Activated naive CD8-positive, alpha-beta T cell treated with anti-CD3 and anti-CD28 coated beads, Interleukin-2, amount 50 U/mL, for 16 hours (primary cell): Measurements from ENCODE around the gene PHLDB1.
A peak's percentile ranks its signal among the peaks of the same experiment; 100 is the strongest.
"Not testable (repeated sequence)": the region's sequence is repeated elsewhere in the genome, so short reads cannot be mapped to it uniquely, and the experiment has no call there.

ENCODE experiments used
- DNase-seq: peaks from one replicate; pipeline ENCODE4 v3.0.0-alpha.2; 2020; ENCODE audit warnings: low read depth, low spot score

PHLDB1 gene

GRCh38 chr11:118658429-118659313, 51.3 kb downstream of the PHLDB1 start:
- DNase-seq = no peak

- peak; percentile 79 for DNase-seq
Observed at GRCh38 chr11:118659314-118659952, 52.0 kb downstream of the PHLDB1 start.

- no peak for DNase-seq
Observed at GRCh38 chr11:118659953-118660680, 52.7 kb downstream of the PHLDB1 start.

- DNase-seq = no peak
Observed at GRCh38 chr11:118660681-118661424, 53.4 kb downstream of the PHLDB1 start.

- no peak for DNase-seq
Observed at GRCh38 chr11:118661425-118662301, 54.2 kb downstream of the PHLDB1 start.

- no peak for DNase-seq
Observed at GRCh38 chr11:118662401-118663271, 55.2 kb downstream of the PHLDB1 start.

- no peak for DNase-seq
Observed at GRCh38 chr11:118663381-118663780, 56.0 kb downstream of the PHLDB1 start.

GRCh38 chr11:118663902-118664301, 56.5 kb downstream of the PHLDB1 start:
- no peak for DNase-seq

- DNase-seq = no peak
Observed at GRCh38 chr11:118666371-118666770, 59.0 kb downstream of the PHLDB1 start.

- no peak for DNase-seq
Observed at GRCh38 chr11:118670063-118670462, 62.6 kb downstream of the PHLDB1 start.

- DNase-seq = no peak
Observed at GRCh38 chr11:118671254-118671653, 63.8 kb downstream of the PHLDB1 start.

- no peak for DNase-seq
Observed at GRCh38 chr11:118672846-118673245, 65.4 kb downstream of the PHLDB1 start.

GRCh38 chr11:118673361-118674081, 66.1 kb downstream of the PHLDB1 start:
- DNase-seq = no peak

- DNase-seq = no peak
Observed at GRCh38 chr11:118674082-118674435, 66.6 kb downstream of the PHLDB1 start.

GRCh38 chr11:118677977-118678376, 70.6 kb downstream of the PHLDB1 start:
- no peak for DNase-seq

- DNase-seq = not testable (repeated sequence)
Observed at GRCh38 chr11:118678908-118679307, 71.5 kb downstream of the PHLDB1 start.

- DNase-seq = no peak
Observed at GRCh38 chr11:118679483-118679882, 72.1 kb downstream of the PHLDB1 start, which contains the start of gene TREH. Gene TREH, minus strand, starts transcription at chr11:118679650. Its CDS starts 23 bp downstream, at chr11:118679627.

- DNase-seq = no peak
Observed at GRCh38 chr11:118682372-118682771, 75.0 kb downstream of the PHLDB1 start.

GRCh38 chr11:118682939-118683338, 75.5 kb downstream of the PHLDB1 start:
- DNase-seq = not testable (repeated sequence)
